MM.1S (cell line): ENCODE data around the gene KLHL21.

Experiments used
- EZH2 ChIP-seq: fragments of 300-600 bp; sonication (generic); optimal IDR thresholded peaks from 2 replicates; pipeline ENCODE3; 2017; ENCODE audit warnings: low read depth, mild to moderate bottlenecking, antibody characterized with exemption, low read length, mixed read lengths
- TF ChIP-seq, protein P1 (sequence below): fragments of 300-600 bp; sonication (generic); IDR thresholded peaks from 2 replicates; pipeline ENCODE4 v1.5.1; 2016; ENCODE audit warnings: antibody characterized with exemption, low read length, mixed read lengths

DNA sequence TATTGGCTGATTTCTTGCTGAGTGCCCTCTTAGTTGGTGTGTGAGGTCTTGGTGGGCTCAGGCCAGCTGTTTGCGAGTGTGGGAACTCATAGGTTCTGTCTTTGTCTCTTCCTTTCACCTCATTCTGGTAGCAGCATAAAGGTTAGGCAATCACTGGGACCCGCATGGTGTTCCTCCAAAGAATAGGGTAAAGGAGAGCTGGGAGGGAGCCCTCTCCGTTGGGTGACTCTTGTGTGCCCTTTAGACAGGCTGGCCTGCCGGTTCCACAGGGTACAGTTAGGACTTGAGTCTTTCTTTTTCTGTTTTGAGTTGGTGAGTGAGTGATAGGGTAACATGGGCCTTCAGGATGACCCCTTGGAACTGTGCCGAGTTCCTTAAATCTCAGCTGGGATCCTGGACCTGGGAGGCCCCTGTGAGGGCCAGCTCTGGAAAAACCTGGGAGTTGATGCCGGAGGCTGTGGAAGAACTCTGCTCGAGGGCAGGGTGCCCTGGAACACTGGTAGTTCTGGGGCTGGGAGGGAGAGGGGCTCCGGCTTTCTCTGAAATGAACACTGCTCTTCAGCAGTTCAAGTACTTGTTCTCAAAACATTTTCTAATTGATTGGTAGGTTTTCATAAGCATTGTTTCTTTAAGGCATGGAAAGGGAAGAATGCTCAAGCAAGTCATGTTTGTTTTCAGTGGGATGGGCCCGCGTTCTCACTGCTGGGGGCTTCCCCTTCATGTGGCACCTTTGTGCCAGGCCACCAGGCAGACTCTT lies 19.9 kb upstream of the KLHL21 start:
- TF ChIP-seq, protein P1, sequence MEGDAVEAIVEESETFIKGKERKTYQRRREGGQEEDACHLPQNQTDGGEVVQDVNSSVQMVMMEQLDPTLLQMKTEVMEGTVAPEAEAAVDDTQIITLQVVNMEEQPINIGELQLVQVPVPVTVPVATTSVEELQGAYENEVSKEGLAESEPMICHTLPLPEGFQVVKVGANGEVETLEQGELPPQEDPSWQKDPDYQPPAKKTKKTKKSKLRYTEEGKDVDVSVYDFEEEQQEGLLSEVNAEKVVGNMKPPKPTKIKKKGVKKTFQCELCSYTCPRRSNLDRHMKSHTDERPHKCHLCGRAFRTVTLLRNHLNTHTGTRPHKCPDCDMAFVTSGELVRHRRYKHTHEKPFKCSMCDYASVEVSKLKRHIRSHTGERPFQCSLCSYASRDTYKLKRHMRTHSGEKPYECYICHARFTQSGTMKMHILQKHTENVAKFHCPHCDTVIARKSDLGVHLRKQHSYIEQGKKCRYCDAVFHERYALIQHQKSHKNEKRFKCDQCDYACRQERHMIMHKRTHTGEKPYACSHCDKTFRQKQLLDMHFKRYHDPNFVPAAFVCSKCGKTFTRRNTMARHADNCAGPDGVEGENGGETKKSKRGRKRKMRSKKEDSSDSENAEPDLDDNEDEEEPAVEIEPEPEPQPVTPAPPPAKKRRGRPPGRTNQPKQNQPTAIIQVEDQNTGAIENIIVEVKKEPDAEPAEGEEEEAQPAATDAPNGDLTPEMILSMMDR: no peak
- no peak for TF ChIP-seq EZH2
